K562 (cell line): ENCODE data around the gene CPE. TPM values are rescaled to one million over a fixed set of nuclear protein-coding genes. Genes with fewer than 3 reads are reported as not detected.

Experiments
- BDP1 ChIP-seq: IDR thresholded peaks from 3 replicates; pipeline ENCODE4 v1.6.1; 2011; ENCODE audit not compliant: insufficient read length, insufficient read depth
- BRCA1 ChIP-seq, 2 experiments: fragments of 450-650 bp in 1 of 2; sonication (generic) in 1 of 2; formaldehyde crosslinking in 1 of 2; IDR thresholded peaks; 2 replicates each; pipeline versions ENCODE4 v1.5.0 to v1.6.1; 2017 to 2020; ENCODE audit warnings: mild to moderate bottlenecking in 1 of 2, missing genetic modification reagents in 1 of 2
- CCNT2 ChIP-seq: IDR thresholded peaks from 2 replicates; pipeline ENCODE4 v1.6.1; 2011; ENCODE audit warnings: borderline replicate concordance, low read depth, mild to moderate bottlenecking, moderate library complexity, mixed read lengths, low read length; ENCODE audit not compliant: insufficient read length; ENCODE audit errors: extremely low read depth
- FUS ChIP-seq: fragments of 200-400 bp; formaldehyde crosslinking; optimal IDR thresholded peaks from 2 replicates; pipeline ENCODE3; 2017; ENCODE audit warnings: low read depth, low read length
- HBP1 ChIP-seq: fragments of 450-650 bp; formaldehyde crosslinking; IDR thresholded peaks from 2 replicates; pipeline ENCODE4 v1.4.0; 2022; ENCODE audit warnings: missing genetic modification characterization
- HNRNPLL ChIP-seq: fragments of 200-400 bp; formaldehyde crosslinking; IDR thresholded peaks from 2 replicates; pipeline ENCODE4 v1.6.1; 2017; ENCODE audit warnings: low read length, low read depth, mild to moderate bottlenecking; ENCODE audit not compliant: poor library complexity, severe bottlenecking
- ILK ChIP-seq: fragments of 450-650 bp; IDR thresholded peaks from 2 replicates; pipeline ENCODE4 v1.6.1; 2016; ENCODE audit warnings: missing genetic modification characterization, low read depth, mild to moderate bottlenecking, missing compliant biosample characterization, moderate library complexity, borderline replicate concordance
- MAZ ChIP-seq, 2 experiments: fragments of 450-650 bp in 1 of 2; sonication (generic) in 1 of 2; formaldehyde crosslinking; IDR thresholded peaks in 1 of 2; conservative IDR thresholded peaks in 1 of 2; 2 replicates each; pipeline versions ENCODE4 v1.4.0 to v1.5.0; 2020; ENCODE audit warnings: mild to moderate bottlenecking in 1 of 2, missing genetic modification reagents in 1 of 2
- MNT ChIP-seq, 2 experiments: fragments of 450-650 bp; conservative IDR thresholded peaks; 2 replicates each; pipeline ENCODE4 v1.6.1; 2017; ENCODE audit warnings: mild to moderate bottlenecking in 2 of 2, moderate library complexity in 2 of 2
- MXI1 ChIP-seq: IDR thresholded peaks from 2 replicates; pipeline ENCODE4 v1.6.1; 2011; ENCODE audit warnings: low read depth, mild to moderate bottlenecking, improper control_type of control experiment, low read length
- NCOR1 ChIP-seq: fragments of 450-650 bp; IDR thresholded peaks from 2 replicates; pipeline ENCODE4 v1.6.1; 2016; ENCODE audit warnings: mild to moderate bottlenecking, moderate library complexity
- NKRF ChIP-seq: fragments of 450-650 bp; IDR thresholded peaks from 2 replicates; pipeline ENCODE4 v1.6.1; 2016; ENCODE audit warnings: borderline replicate concordance
- PYGO2 ChIP-seq: fragments of 450-650 bp; IDR thresholded peaks from 2 replicates; pipeline ENCODE4 v1.6.1; 2016; ENCODE audit warnings: mild to moderate bottlenecking, missing genetic modification characterization, moderate library complexity, missing compliant biosample characterization
- SMARCB1 ChIP-seq: IDR thresholded peaks from 2 replicates; pipeline ENCODE4 v1.6.1; 2011; ENCODE audit warnings: improper control_type of control experiment, low read depth; ENCODE audit not compliant: insufficient read length
- SRF ChIP-seq, 2 experiments: fragments of 250-450, 450-650 bp in 1 of 2; sonication (Bioruptor Pico) in 1 of 2; sonication (generic) in 1 of 2; formaldehyde crosslinking; IDR thresholded peaks; 2 replicates each; pipeline versions ENCODE4 v1.5.0 to v1.5.1; 2020 to 2022; ENCODE audit warnings: mild to moderate bottlenecking in 1 of 2, missing genetic modification reagents in 1 of 2
- TCF7 ChIP-seq: sonication (generic); IDR thresholded peaks from 2 replicates; pipeline ENCODE4 v1.6.1; 2016; ENCODE audit warnings: antibody characterized with exemption, borderline replicate concordance
- TEAD1 ChIP-seq, 2 experiments: fragments of 450-650 bp in 1 of 2; sonication (generic) in 1 of 2; formaldehyde crosslinking; IDR thresholded peaks; 2 replicates each; pipeline versions ENCODE4 v1.4.0 to v1.8.0; 2020 to 2022; ENCODE audit warnings: mild to moderate bottlenecking in 2 of 2, missing genetic modification reagents in 1 of 2
- TFAM ChIP-seq: fragments of 250-450 bp; sonication (Bioruptor Pico); conservative IDR thresholded peaks from 2 replicates; pipeline ENCODE4 v1.5.0; 2021; ENCODE audit warnings: mild to moderate bottlenecking, moderate library complexity
- TRIM24 ChIP-seq, 2 experiments: fragments of 450-650 bp; IDR thresholded peaks; 2 replicates each; pipeline ENCODE4 v1.6.1; 2016
- ZBTB5 ChIP-seq: fragments of 450-650 bp; IDR thresholded peaks from 2 replicates; pipeline ENCODE4 v1.6.1; 2017; ENCODE audit warnings: antibody characterized with exemption
- ZNF175 ChIP-seq: fragments of 200-800 bp; sonication (Bioruptor generic); IDR thresholded peaks from 2 replicates; pipeline ENCODE4 v1.6.1; 2016; ENCODE audit warnings: low read depth, mild to moderate bottlenecking, missing genetic modification characterization, missing compliant biosample characterization
- ZNF408 ChIP-seq: fragments of 250-450 bp; sonication (Bioruptor Pico); IDR thresholded peaks from 2 replicates; pipeline ENCODE4 v1.4.0; 2020; ENCODE audit warnings: low read depth, mild to moderate bottlenecking, moderate library complexity
- polyA plus RNA-seq, 8 experiments: library from polyadenylated mRNA; depleted of rRNA in 4 of 8; stranded (reverse) in 5 of 8; unstranded in 3 of 8; fragments of >200 nt; fragmentation: Nextera tagmentation in 2 of 8; fragmentation: Illumina TruSeq in 1 of 8; extraction: Ambion mirVana in 2 of 8; extraction: Trizol in 1 of 8; gene quantifications; 2 replicates each; pipeline versions ENCODE4 v1.2.1 to v1.2.3, GENCODE V29; 2011 to 2014; ENCODE audit warnings: inconsistent platforms in 1 of 8, missing spikeins in 1 of 8
- total RNA-seq, 7 experiments: library from RNA; depleted of rRNA in 6 of 7; stranded (reverse); fragments of >200 nt in 6 of 7; fragmentation: Illumina TruSeq in 2 of 7; extraction: Trizol in 2 of 7; gene quantifications; 2 replicates each; pipeline versions ENCODE4 v1.2.1 to v1.2.3, GENCODE V29; 2011 to 2021; ENCODE audit warnings: low replicate concordance in 1 of 7

CPE gene
- total and polyA plus RNA-seq, 9 of the 15 experiments (the other 6 are each of a cell fraction or from before 2014, with no cell fraction given) = 0.04 to 0.16 (median 0.06) TPM; not detected in 4

- TF ChIP-seq NKRF = peak; percentile 68
- no peak for TF ChIP-seq ZNF175 (CRISPR knock-in tag)
- TF ChIP-seq SRF (CRISPR knock-in tag; IDR thresholded peaks at IDR 0.05) = no peak
- TF ChIP-seq PYGO2 = no peak
- TF ChIP-seq HBP1 (CRISPR knock-in tag) = no peak
- TF ChIP-seq MXI1 = no peak
- TF ChIP-seq TFAM (CRISPR knock-in tag) = no peak
- no peak for TF ChIP-seq TEAD1 (CRISPR knock-in tag; IDR thresholded peaks at IDR 0.05)
- TF ChIP-seq ZBTB5 = no peak
- TF ChIP-seq BDP1 = no peak
- TF ChIP-seq CCNT2 = no peak
- TF ChIP-seq NCOR1 = peak; percentile 14; the same call in 1 of the 2 replicates
- TF ChIP-seq MAZ (CRISPR knock-in tag; conservative IDR thresholded peaks at IDR 0.05 in 1 of 2, IDR thresholded peaks at IDR 0.05 in 1 of 2) = no peak
- TF ChIP-seq SMARCB1 = no peak
- no peak for TF ChIP-seq HNRNPLL
- no peak for TF ChIP-seq ILK
- 0 out of 4 replicates have a peak, but pooled peaks of 1 of the 2 experiments have one; percentile 18 for TF ChIP-seq TRIM24 (IDR thresholded peaks at IDR 0.05)
- TF ChIP-seq TCF7 = no peak
- TF ChIP-seq MNT (conservative IDR thresholded peaks at IDR 0.05) = no peak; a peak in 1 of 4 replicates
- no peak for TF ChIP-seq ZNF408 (CRISPR knock-in tag)
- TF ChIP-seq FUS = no peak
- no peak for TF ChIP-seq BRCA1 (IDR thresholded peaks at IDR 0.05)
- no peak for TF ChIP-seq BRCA1 (CRISPR knock-in tag; IDR thresholded peaks at IDR 0.05)
Observed at GRCh38 chr4:165331823-165332222, 47.0 kb upstream of the CPE start (continued).
